HFFc6 (cell line): ENCODE results near the gene GPSM1. TPM values are rescaled to one million over a fixed set of nuclear protein-coding genes. Genes with fewer than 3 reads are reported as not detected.
"Not testable (repeated sequence)": the region's sequence is repeated elsewhere in the genome, so short reads cannot be mapped to it uniquely, and the experiment has no call there.

ENCODE experiments used
- DNase-seq: peaks from one replicate; pipeline ENCODE4 v3.0.0-alpha.2; 2018
- H3K27ac Mint-ChIP-seq: 2 replicates; pipeline ENCODE4 v1.8.0; 2020; ENCODE audit warnings: mild to moderate bottlenecking, mixed read lengths
- H3K27me3 Mint-ChIP-seq: 2 replicates; pipeline ENCODE4 v1.8.0; 2021; ENCODE audit warnings: mild to moderate bottlenecking, moderate library complexity, mixed read lengths; ENCODE audit not compliant: insufficient read depth
- H3K36me3 Mint-ChIP-seq: 2 replicates; pipeline ENCODE4 v1.8.0; 2021; ENCODE audit warnings: low read depth, mixed read lengths
- H3K4me1 Mint-ChIP-seq: 2 replicates; pipeline ENCODE4 v1.8.0; 2020; ENCODE audit warnings: low read depth, mixed read lengths
- H3K4me3 Mint-ChIP-seq: 2 replicates; pipeline ENCODE4 v1.8.0; 2020; ENCODE audit warnings: mild to moderate bottlenecking, moderate library complexity, mixed read lengths
- H3K9me3 Mint-ChIP-seq: 2 replicates; pipeline ENCODE4 v1.8.0; 2020; ENCODE audit warnings: mild to moderate bottlenecking, mixed read lengths
- total RNA-seq, 6 experiments: library from RNA; stranded (reverse); fragmentation: NEBNext Ultra II Directional; extraction: Animal tissue kit (Norgen Biotek cat#: 25700); gene quantifications; 2 replicates in 1 of 6; 3 replicates in 5 of 6; pipeline ENCODE4 v1.2.3, GENCODE V29; 2021
- TF ChIP-seq, protein P1 (sequence below): fragments of 200-600 bp; sonication (generic); IDR thresholded peaks from 2 replicates; pipeline ENCODE4 v1.5.0; 2021; ENCODE audit warnings: antibody characterized with exemption, mild to moderate bottlenecking

Gene GPSM1
- total RNA-seq, 6 experiments from 2014 or later, result 50.9 to 60.2 (median 55.0) TPM

DNA sequence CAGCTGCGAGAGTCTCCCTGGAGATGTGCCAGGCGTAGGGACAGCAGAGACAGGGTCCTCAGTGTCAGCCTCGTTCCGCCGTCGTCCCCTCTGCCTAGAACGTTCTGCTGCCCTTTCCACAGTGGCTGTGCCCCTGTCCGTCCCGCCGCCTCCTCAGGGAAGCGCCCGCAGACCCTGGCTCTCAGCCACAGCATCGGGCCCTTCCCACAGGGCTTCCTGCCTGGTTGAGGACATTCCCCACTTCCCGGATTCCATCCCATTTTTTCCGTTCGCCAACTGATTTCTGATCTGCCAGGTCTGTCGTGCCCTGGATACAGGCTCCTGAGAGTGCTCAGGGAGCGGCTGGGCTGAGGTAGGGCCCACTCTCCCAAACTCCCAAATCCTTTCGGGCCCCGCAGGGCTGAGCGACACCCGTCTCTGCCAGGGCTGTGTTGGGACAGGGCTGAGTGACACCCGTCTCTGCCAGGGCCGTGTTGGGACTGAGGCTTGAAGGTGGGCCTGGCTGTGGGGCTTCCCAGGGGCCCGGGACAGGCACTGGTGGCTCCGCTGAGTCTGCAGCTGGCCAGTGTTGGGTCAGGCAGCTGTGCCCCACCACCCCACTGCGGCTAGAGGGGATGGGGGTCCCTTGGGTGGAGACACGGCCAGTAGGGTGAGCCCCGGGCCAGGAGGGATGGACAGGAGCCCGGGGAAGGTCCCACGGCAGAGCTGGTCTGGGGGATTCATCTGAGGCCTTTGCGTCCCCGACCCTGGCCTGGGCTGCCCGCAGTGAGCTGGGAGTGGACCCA lies 20.3 kb downstream of the GPSM1 start:
- TF ChIP-seq, protein P1, sequence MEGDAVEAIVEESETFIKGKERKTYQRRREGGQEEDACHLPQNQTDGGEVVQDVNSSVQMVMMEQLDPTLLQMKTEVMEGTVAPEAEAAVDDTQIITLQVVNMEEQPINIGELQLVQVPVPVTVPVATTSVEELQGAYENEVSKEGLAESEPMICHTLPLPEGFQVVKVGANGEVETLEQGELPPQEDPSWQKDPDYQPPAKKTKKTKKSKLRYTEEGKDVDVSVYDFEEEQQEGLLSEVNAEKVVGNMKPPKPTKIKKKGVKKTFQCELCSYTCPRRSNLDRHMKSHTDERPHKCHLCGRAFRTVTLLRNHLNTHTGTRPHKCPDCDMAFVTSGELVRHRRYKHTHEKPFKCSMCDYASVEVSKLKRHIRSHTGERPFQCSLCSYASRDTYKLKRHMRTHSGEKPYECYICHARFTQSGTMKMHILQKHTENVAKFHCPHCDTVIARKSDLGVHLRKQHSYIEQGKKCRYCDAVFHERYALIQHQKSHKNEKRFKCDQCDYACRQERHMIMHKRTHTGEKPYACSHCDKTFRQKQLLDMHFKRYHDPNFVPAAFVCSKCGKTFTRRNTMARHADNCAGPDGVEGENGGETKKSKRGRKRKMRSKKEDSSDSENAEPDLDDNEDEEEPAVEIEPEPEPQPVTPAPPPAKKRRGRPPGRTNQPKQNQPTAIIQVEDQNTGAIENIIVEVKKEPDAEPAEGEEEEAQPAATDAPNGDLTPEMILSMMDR, result no peak
- H3K36me3 Mint-ChIP-seq, result no peaks in the 10 kb centered on the region
- peaks cover 15% of the 10 kb centered on the region for H3K27me3 Mint-ChIP-seq
- H3K27ac Mint-ChIP-seq, result no peak overlapping the region; the same call in 1 of the 2 replicates
- H3K4me3 Mint-ChIP-seq, result no peak overlapping the region
- peaks cover 18% of the 10 kb centered on the region for H3K4me1 Mint-ChIP-seq
- no peak for DNase-seq
- H3K9me3 Mint-ChIP-seq, result no peaks in the 10 kb centered on the region

DNA sequence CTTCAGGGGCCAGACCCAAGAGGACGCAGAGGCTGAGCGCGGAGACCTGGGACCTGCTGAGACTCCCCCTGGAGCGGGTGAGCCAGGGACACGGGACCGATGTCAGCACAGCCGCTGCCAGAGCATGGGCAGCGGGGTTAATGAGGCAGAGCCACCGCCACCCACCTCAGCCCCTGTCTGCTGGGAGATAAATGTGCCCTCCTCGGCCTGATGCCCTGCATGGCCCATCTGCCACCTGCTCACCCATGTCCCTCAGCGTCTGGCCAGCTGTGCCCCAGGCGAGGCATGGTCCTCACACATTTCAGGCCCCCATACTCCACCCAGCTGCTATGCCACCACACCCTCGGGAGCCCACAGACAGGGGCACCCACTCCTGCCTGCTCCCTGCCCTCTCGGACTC lies 21.4 kb downstream of the GPSM1 start:
- no peak overlapping the region for H3K4me3 Mint-ChIP-seq
- peaks cover 18% of the 10 kb centered on the region for H3K4me1 Mint-ChIP-seq
- TF ChIP-seq, protein P1, result no peak
- no peak overlapping the region for H3K27ac Mint-ChIP-seq
- H3K9me3 Mint-ChIP-seq, result no peaks in the 10 kb centered on the region
- DNase-seq, result no peak
- peaks cover 15% of the 10 kb centered on the region for H3K27me3 Mint-ChIP-seq
- H3K36me3 Mint-ChIP-seq, result no peaks in the 10 kb centered on the region

DNA sequence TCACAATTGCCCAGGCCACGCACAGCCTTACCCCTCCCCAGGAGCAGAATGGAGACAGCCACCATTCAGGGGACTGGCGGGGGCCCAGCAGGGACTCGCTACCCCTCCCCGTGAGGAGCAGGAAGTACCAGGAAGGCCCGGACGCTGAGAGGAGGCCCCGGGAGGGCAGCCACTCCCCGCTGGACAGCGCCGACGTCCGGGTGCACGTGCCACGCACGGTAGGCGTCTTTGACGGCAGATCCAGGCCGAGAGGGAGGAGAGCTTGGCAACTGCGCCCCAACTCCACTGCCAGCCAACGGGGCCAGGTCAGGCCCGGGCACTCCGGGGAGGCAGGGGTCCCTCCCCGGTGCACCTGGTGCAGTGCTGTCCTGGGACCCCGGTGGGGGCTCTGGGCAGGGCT lies 22.2 kb downstream of the GPSM1 start:
- peaks cover 16% of the 10 kb centered on the region for H3K27me3 Mint-ChIP-seq
- no peaks in the 10 kb centered on the region for H3K36me3 Mint-ChIP-seq
- H3K4me3 Mint-ChIP-seq, result no peak overlapping the region
- H3K27ac Mint-ChIP-seq, result no peak overlapping the region
- no peaks in the 10 kb centered on the region for H3K9me3 Mint-ChIP-seq
- no peak for DNase-seq
- TF ChIP-seq, protein P1, result no peak
- peaks cover 19% of the 10 kb centered on the region for H3K4me1 Mint-ChIP-seq

DNA sequence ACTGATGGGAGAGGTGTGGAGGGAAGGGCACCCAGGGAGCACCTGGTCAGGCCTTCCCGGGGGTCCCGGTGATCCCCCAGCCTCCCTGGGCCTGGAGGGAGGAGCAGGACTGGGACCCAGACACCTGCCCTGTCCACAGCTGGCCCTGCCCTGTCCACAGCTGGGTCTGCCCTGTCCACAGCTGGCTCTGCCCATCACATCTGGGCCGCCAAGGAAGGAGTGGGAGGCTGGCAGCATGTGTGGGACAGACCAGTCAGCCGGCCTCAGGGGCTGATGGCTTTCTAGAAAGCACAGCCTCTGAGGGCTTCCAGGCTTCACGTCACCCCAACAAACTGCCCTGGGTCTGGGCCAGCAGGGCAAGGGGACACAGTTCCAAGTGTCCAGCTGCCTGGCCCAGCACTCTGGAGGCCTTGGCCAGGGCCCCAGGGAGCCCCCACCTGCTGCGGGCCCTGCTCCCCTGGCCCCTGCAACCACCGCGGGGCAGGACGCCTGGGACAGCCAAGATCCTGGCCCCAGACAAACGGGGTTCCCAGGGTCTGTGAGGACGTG lies 24.0 kb downstream of the GPSM1 start:
- Mint-ChIP-seq H3K4me3 (no peak overlapping the region), H3K4me1 (peaks cover 7% of the 10 kb centered on the region), H3K27ac (no peak overlapping the region), H3K9me3 (no peaks in the 10 kb centered on the region), H3K27me3 (peaks cover 15% of the 10 kb centered on the region), H3K36me3 (no peaks in the 10 kb centered on the region)
- TF ChIP-seq, protein P1, result no peak
- no peak for DNase-seq

DNA sequence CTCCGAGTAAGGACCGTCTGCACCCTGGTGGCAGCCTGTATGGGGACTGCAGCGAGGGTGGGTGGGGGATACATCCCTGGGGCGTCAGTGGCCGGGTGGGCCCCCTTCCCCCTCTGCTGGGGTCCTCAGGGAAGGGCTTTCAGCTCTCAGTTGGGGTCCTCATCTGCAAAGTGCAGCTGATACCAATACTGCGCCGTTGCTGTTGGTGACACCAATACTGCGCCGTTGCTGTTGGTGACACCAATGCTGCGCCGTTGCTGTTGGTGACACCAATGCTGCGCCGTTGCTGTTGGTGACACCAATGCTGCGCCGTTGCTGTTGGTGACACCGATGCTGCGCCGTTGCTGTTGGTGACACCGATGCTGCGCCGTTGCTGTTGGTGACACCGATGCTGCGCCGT lies 24.5 kb downstream of the GPSM1 start:
- H3K27me3 Mint-ChIP-seq, result peaks cover 15% of the 10 kb centered on the region
- not testable (repeated sequence) for H3K9me3 Mint-ChIP-seq, H3K36me3 Mint-ChIP-seq, H3K27ac Mint-ChIP-seq, DNase-seq, H3K4me1 Mint-ChIP-seq, H3K4me3 Mint-ChIP-seq

DNA sequence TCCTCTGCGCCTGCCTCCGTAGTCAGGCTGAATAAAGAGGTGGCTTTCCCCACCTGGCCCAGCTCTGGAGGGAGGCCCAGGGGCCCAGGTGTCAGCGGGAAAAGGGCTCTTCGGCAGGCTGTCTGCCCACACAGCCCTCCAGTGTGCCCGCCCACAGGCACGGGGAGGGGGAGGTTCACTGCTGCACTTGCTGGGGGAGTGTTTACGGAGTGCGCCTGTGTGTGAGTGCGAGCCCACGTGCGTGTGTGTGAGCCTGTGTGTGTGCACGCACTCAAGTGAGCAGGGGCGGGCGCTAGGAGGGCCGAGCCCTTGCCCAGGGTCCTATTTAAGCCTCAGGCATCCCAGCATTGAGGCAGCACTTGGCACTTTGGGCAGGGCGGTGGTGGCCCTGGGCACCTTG lies 25.3 kb downstream of the GPSM1 start:
- Mint-ChIP-seq H3K4me3 (no peak overlapping the region), H3K27me3 (peaks cover 15% of the 10 kb centered on the region)
- DNase-seq, result no peak

More for the DNA sequence above, 25.3 kb downstream of the GPSM1 start:
- no peaks in the 10 kb centered on the region for H3K9me3 Mint-ChIP-seq
- no peak overlapping the region for H3K27ac Mint-ChIP-seq
- peaks cover 7% of the 10 kb centered on the region for H3K4me1 Mint-ChIP-seq
- TF ChIP-seq, protein P1, result no peak
- H3K36me3 Mint-ChIP-seq, result no peaks in the 10 kb centered on the region
